GM19238 (cell line): Measurements from ENCODE around the gene CBLN4.

Source experiments
- DNase-seq: peaks from one replicate; pipeline ENCODE4 v3.0.0; 2011; ENCODE audit warnings: low spot score; ENCODE audit not compliant: insufficient read length

Gene CBLN4

GRCh38 chr20:56005389-56005715 lies at the start of gene CBLN4:
Gene CBLN4 (minus strand): TSS chr20:56005519. CDS start chr20:56004171, 1,348 bp downstream.
- DNase-seq: no peak

GRCh38 chr20:56043227-56043626 lies 37.9 kb upstream of the CBLN4 start:
- DNase-seq: no peak

GRCh38 chr20:56032251-56032650 lies 26.9 kb upstream of the CBLN4 start:
- no peak for DNase-seq

GRCh38 chr20:56018716-56019115 lies 13.4 kb upstream of the CBLN4 start:
- no peak for DNase-seq

- DNase-seq: no peak
Observed at GRCh38 chr20:56018194-56018593, 12.9 kb upstream of the CBLN4 start.

GRCh38 chr20:56017560-56017959 lies 12.2 kb upstream of the CBLN4 start:
- no peak for DNase-seq

GRCh38 chr20:56014998-56015397 lies 9.7 kb upstream of the CBLN4 start:
- no peak for DNase-seq

GRCh38 chr20:56014151-56014550 lies 8.8 kb upstream of the CBLN4 start:
- DNase-seq: no peak

GRCh38 chr20:56004611-56005388 lies 519 bp downstream of the CBLN4 start:
- no peak for DNase-seq

GRCh38 chr20:56004007-56004406 lies 1.3 kb downstream of the CBLN4 start:
- DNase-seq: no peak

- no peak for DNase-seq
Observed at GRCh38 chr20:56002908-56003800, 2.2 kb downstream of the CBLN4 start.

GRCh38 chr20:56001890-56002289 lies 3.4 kb downstream of the CBLN4 start:
- no peak for DNase-seq

- no peak for DNase-seq
Observed at GRCh38 chr20:56001106-56001785, 4.1 kb downstream of the CBLN4 start.

- no peak for DNase-seq
Observed at GRCh38 chr20:55978550-55978949, 26.8 kb downstream of the CBLN4 start.

- DNase-seq: no peak
Observed at GRCh38 chr20:55977690-55978459, 27.4 kb downstream of the CBLN4 start.

GRCh38 chr20:55974491-55975202 lies 30.7 kb downstream of the CBLN4 start:
- DNase-seq: no peak

- no peak for DNase-seq
Observed at GRCh38 chr20:55964790-55965189, 40.5 kb downstream of the CBLN4 start.

- no peak for DNase-seq
Observed at GRCh38 chr20:55961376-55962330, 43.7 kb downstream of the CBLN4 start.

- no peak for DNase-seq
Observed at GRCh38 chr20:55953201-55953600, 52.1 kb downstream of the CBLN4 start.
